A549 (cell line): ENCODE data around the gene HYAL3. TPM values are rescaled to one million over a fixed set of nuclear protein-coding genes. Genes with fewer than 3 reads are reported as not detected.

Experiments used
- ATAC-seq, 2 experiments: fragments of 200-7000 bp in 1 of 2; fragments of >200 bp in 1 of 2; cut with Nextera tagmentation in 1 of 2; cut with Tn5 transposase in 1 of 2; 3 replicates each; pipeline versions ENCODE4 v1.8.0 to v1.9.1; 2018 to 2020; ENCODE audit warnings: mild to moderate bottlenecking in 1 of 2, moderate library complexity in 1 of 2
- CTCF ChIA-PET: fragments of 300-600 bp; sonication (Branson Sonifier 250); formaldehyde crosslinking; extraction: SDS; loops from one replicate; lab custom pipeline; 2021; ENCODE audit warnings: antibody characterized with exemption, inconsistent platforms; lab: Yijun Ruan, JAX
- POLR2A ChIA-PET: fragments of 350-600 bp; formaldehyde crosslinking; extraction: SDS; loops from one replicate; lab custom pipeline; 2021; ENCODE audit warnings: antibody characterized with exemption, inconsistent platforms; lab: Yijun Ruan, JAX
- DNase-seq, 2 experiments: peaks; one replicate each; pipeline versions ENCODE4 v3.0.0 to v3.0.0-alpha.2; 2011 to 2016; ENCODE audit warnings: low read depth in 1 of 2, low spot score in 1 of 2
- FAIRE-seq: peaks from 2 replicates; lab custom pipeline; 2011; peaks lifted over from hg19 to GRCh38; lab: Jason Lieb, UNC
- H3K27ac ChIP-seq, 2 experiments: fragments of >200 bp; sonication (Bioruptor Twin); formaldehyde crosslinking; 3 replicates each; pipeline ENCODE4 v1.5.1; 2016 to 2017
- H3K4me1 ChIP-seq: fragments of >200 bp; sonication (Bioruptor Twin); formaldehyde crosslinking; 3 replicates; pipeline ENCODE4 v1.6.1; 2016
- H3K4me2 ChIP-seq: fragments of >200 bp; sonication (Bioruptor Twin); formaldehyde crosslinking; 3 replicates; pipeline ENCODE4 v1.6.1; 2016
- H3K4me3 ChIP-seq: fragments of >200 bp; sonication (Bioruptor Twin); formaldehyde crosslinking; 3 replicates; pipeline ENCODE4 v1.5.1; 2016
- H3K9me3 ChIP-seq: fragments of >200 bp; sonication (Bioruptor Twin); formaldehyde crosslinking; 3 replicates; pipeline ENCODE4 v1.6.1; 2016
- CBX8 ChIP-seq: fragments of 200-600 bp; sonication (generic); IDR thresholded peaks from 2 replicates; pipeline ENCODE4 v1.6.1; 2016
- CEBPB ChIP-seq, 2 experiments: fragments of >200 bp in 1 of 2; sonication (Bioruptor Twin) in 1 of 2; formaldehyde crosslinking in 1 of 2; IDR thresholded peaks; 2 replicates each; pipeline ENCODE4 v1.6.1; 2012 to 2016
- CTCF ChIP-seq: fragments of >200 bp; sonication (Bioruptor Twin); formaldehyde crosslinking; IDR thresholded peaks from 3 replicates; pipeline ENCODE4 v1.5.1; 2016
- FOSL2 ChIP-seq, 2 experiments: fragments of 450-650 bp in 1 of 2; fragments of >200 bp in 1 of 2; sonication (Bioruptor Twin) in 1 of 2; formaldehyde crosslinking; IDR thresholded peaks; 2 replicates each; pipeline versions ENCODE4 v1.5.0 to v1.6.1; 2016 to 2020; ENCODE audit warnings: mild to moderate bottlenecking in 1 of 2, moderate library complexity in 1 of 2
- HOXB5 ChIP-seq: fragments of 250-450 bp; sonication (Bioruptor Pico); IDR thresholded peaks from 2 replicates; pipeline ENCODE4 v1.5.0; 2020; ENCODE audit warnings: mild to moderate bottlenecking, moderate library complexity
- NFE2L2 ChIP-seq: fragments of 150-350 bp; conservative IDR thresholded peaks from 2 replicates; pipeline ENCODE4 v1.6.1; 2014; ENCODE audit warnings: low read length
- PBX3 ChIP-seq: IDR thresholded peaks from 2 replicates; pipeline ENCODE4 v1.6.1; 2012
- POLR2A ChIP-seq: IDR thresholded peaks from 2 replicates; pipeline ENCODE4 v1.6.1; 2012; ENCODE audit warnings: mild to moderate bottlenecking, low read length
- RAD21 ChIP-seq, 2 experiments: fragments of >200 bp in 1 of 2; sonication (Bioruptor Twin) in 1 of 2; formaldehyde crosslinking in 1 of 2; IDR thresholded peaks in 1 of 2; conservative IDR thresholded peaks in 1 of 2; 2 replicates in 1 of 2; 3 replicates in 1 of 2; pipeline ENCODE4 v1.6.1; 2012 to 2018; ENCODE audit warnings: inconsistent platforms in 1 of 2
- RARB ChIP-seq: fragments of 250-450 bp; sonication (Bioruptor Pico); IDR thresholded peaks from 2 replicates; pipeline ENCODE4 v1.8.0; 2021; ENCODE audit warnings: mild to moderate bottlenecking, moderate library complexity
- TP53 ChIP-seq: fragments of 250-450 bp; sonication (Bioruptor Pico); IDR thresholded peaks from 2 replicates; pipeline ENCODE4 v1.5.0; 2021; ENCODE audit warnings: mild to moderate bottlenecking, moderate library complexity
- ZC3H11A ChIP-seq: fragments of 450-650 bp; IDR thresholded peaks from 2 replicates; pipeline ENCODE4 v1.6.1; 2014; ENCODE audit warnings: antibody characterized with exemption, mild to moderate bottlenecking
- ZNF302 ChIP-seq: fragments of 250-450 bp; sonication (Bioruptor Pico); IDR thresholded peaks from 2 replicates; pipeline ENCODE4 v1.9.0; 2021; ENCODE audit warnings: inconsistent platforms, mild to moderate bottlenecking, moderate library complexity
- WGBS: methylation state at CpG from one replicate; pipeline ENCODE4 v1.1.6; 2017; ENCODE audit errors: missing lambda C conversion rate; 5-methylcytosine and 5-hydroxymethylcytosine counted together
- polyA plus RNA-seq, 4 experiments: library from polyadenylated mRNA; depleted of rRNA in 3 of 4; stranded (reverse); fragments of >200 nt; fragmentation: RNase III in 1 of 4; extraction: RNeasy Plus Mini Kit Qiagen cat#74134 plus additional on column Dnase treatment in 1 of 4; gene quantifications; 2 replicates in 3 of 4; 3 replicates in 1 of 4; pipeline ENCODE4 v1.2.3, GENCODE V29; 2011 to 2017
- TF ChIP-seq, protein P1 (sequence below): fragments of 150-350 bp; IDR thresholded peaks from 2 replicates; pipeline ENCODE4 v1.6.1; 2014; ENCODE audit warnings: low read depth, mild to moderate bottlenecking, low read length
- TF ChIP-seq, protein P2 (sequence below): fragments of 450-650 bp; IDR thresholded peaks from 2 replicates; pipeline ENCODE4 v1.6.1; 2014; ENCODE audit warnings: antibody characterized with exemption
- TF ChIP-seq, protein P3 (sequence below): fragments of >200 bp; sonication (Bioruptor Twin); formaldehyde crosslinking; IDR thresholded peaks from 3 replicates; pipeline ENCODE4 v1.6.1; 2016
- TF ChIP-seq, protein P4 (sequence below): fragments of 250-450 bp; sonication (Bioruptor Pico); IDR thresholded peaks from 2 replicates; pipeline ENCODE4 v1.5.0; 2021; ENCODE audit warnings: mild to moderate bottlenecking, moderate library complexity, borderline replicate concordance

The HYAL3 gene
- polyA plus RNA-seq, 2 of the 4 experiments (the other 2 are of a cell fraction) = 3.0 to 5.0 TPM

GRCh38 chr3:50258029-50258680 lies 41.0 kb downstream of the HYAL3 start:
- WGBS = 91% methylated on average over 17 of the region's 17 CpGs
- H3K27ac ChIP-seq = no peak overlapping the region
- ChIA-PET CTCF (interaction anchor here (0.8 to 8.1 kb wide), 7 partner anchors 10 to 69 kb away, joined by 3 to 67 read pairs (median 22); partner anchors contain the start of gene GNAT1), POLR2A (interaction anchor here (1.1 to 2.4 kb wide), 2 partner anchors 12 to 23 kb away, joined by 4 to 9 read pairs; no protein-coding TSS in a partner anchor)
- H3K4me1 ChIP-seq = peaks cover 16% of the 10 kb centered on the region; the same call in 2 of the 3 replicates
- TF ChIP-seq, protein P1, sequence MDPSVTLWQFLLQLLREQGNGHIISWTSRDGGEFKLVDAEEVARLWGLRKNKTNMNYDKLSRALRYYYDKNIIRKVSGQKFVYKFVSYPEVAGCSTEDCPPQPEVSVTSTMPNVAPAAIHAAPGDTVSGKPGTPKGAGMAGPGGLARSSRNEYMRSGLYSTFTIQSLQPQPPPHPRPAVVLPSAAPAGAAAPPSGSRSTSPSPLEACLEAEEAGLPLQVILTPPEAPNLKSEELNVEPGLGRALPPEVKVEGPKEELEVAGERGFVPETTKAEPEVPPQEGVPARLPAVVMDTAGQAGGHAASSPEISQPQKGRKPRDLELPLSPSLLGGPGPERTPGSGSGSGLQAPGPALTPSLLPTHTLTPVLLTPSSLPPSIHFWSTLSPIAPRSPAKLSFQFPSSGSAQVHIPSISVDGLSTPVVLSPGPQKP = no peak
- TF ChIP-seq ZNF302 (CRISPR knock-in tag) = no peak
- TF ChIP-seq RAD21 (conservative IDR thresholded peaks at IDR 0.05 in 1 of 2, IDR thresholded peaks at IDR 0.05 in 1 of 2) = no peak
- no peak overlapping the region for H3K4me2 ChIP-seq
- H3K4me3 ChIP-seq = no peak overlapping the region
- DNase-seq (no peak), ATAC-seq (no peak), FAIRE-seq (no peak)
- no peaks in the 10 kb centered on the region for H3K9me3 ChIP-seq

GRCh38 chr3:50256978-50257890 lies 42.0 kb downstream of the HYAL3 start:
- Histone ChIP-seq H3K4me3 (no peak overlapping the region), H3K27ac (no peak overlapping the region), H3K4me2 (no peak overlapping the region), H3K9me3 (no peaks in the 10 kb centered on the region), H3K4me1 (peaks cover 16% of the 10 kb centered on the region; the same call in 2 of the 3 replicates)
- ATAC-seq = peak in 1 of 2 experiments; percentile 24; a peak in 2 of 6 replicates
- ChIA-PET POLR2A (no interaction called here), CTCF (interaction anchor here (0.8 to 11.2 kb wide), 10 partner anchors 9 to 65 kb away, joined by 3 to 219 read pairs (median 14); partner anchors contain the start of genes GNAI2 and GNAT1)
- no peak for FAIRE-seq
- peak in 1 of 2 experiments; percentile 48 for DNase-seq
- 91% methylated on average over 14 of the region's 20 CpGs for WGBS
- TF ChIP-seq FOSL2 (IDR thresholded peaks at IDR 0.05) (no peak), FOSL2 (CRISPR knock-in tag; IDR thresholded peaks at IDR 0.05) (no peak), TP53 (CRISPR knock-in tag) (no peak), PBX3 (no peak), NFE2L2 (no peak), CTCF (peak; percentile 31), RAD21 (conservative IDR thresholded peaks at IDR 0.05 in 1 of 2, IDR thresholded peaks at IDR 0.05 in 1 of 2) (peak in 1 of 2 experiments; percentile 36; a peak in 2 of 5 replicates), CEBPB (IDR thresholded peaks at IDR 0.05) (no peak)
- TF ChIP-seq, protein P2, sequence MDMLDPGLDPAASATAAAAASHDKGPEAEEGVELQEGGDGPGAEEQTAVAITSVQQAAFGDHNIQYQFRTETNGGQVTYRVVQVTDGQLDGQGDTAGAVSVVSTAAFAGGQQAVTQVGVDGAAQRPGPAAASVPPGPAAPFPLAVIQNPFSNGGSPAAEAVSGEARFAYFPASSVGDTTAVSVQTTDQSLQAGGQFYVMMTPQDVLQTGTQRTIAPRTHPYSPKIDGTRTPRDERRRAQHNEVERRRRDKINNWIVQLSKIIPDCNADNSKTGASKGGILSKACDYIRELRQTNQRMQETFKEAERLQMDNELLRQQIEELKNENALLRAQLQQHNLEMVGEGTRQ = no peak

DNA sequence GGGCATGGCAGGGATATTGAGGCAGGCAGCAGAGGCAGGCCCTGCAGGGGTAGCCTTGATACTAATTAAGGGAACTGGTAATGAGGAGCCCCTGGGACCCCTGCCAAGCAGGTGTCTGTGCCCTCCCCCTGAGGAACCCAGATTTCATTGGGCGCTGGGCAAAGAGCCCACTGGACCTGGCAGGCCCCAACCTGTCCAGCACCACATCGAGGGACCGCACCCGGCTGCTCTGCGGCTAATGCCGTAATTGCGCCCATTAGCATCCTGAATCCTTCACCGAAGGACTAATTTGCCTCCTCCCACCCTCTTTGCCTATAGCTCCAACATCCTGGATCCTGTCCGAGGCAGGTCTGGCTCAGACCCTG lies 44.0 kb downstream of the HYAL3 start:
- no peak for ATAC-seq
- no peak overlapping the region for H3K4me3 ChIP-seq
- no peak overlapping the region for H3K27ac ChIP-seq
- H3K4me1 ChIP-seq = peaks cover 6% of the 10 kb centered on the region; the same call in 1 of the 3 replicates
- CTCF ChIA-PET = interaction anchor here (1.2 to 11.2 kb wide), 7 partner anchors 9 to 69 kb away, joined by 3 to 219 read pairs (median 7); partner anchors contain the start of genes GNAI2 and GNAT1
- no peak for FAIRE-seq
- H3K9me3 ChIP-seq = no peaks in the 10 kb centered on the region
- WGBS = 91% methylated on average over 9 of the region's 9 CpGs
- POLR2A ChIA-PET = no interaction called here
- no peak for DNase-seq
- TF ChIP-seq CBX8 (no peak), HOXB5 (CRISPR knock-in tag) (no peak), POLR2A (no peak), ZC3H11A (no peak), RARB (no peak), NFE2L2 (no peak), CTCF (no peak)
- TF ChIP-seq, protein P3, sequence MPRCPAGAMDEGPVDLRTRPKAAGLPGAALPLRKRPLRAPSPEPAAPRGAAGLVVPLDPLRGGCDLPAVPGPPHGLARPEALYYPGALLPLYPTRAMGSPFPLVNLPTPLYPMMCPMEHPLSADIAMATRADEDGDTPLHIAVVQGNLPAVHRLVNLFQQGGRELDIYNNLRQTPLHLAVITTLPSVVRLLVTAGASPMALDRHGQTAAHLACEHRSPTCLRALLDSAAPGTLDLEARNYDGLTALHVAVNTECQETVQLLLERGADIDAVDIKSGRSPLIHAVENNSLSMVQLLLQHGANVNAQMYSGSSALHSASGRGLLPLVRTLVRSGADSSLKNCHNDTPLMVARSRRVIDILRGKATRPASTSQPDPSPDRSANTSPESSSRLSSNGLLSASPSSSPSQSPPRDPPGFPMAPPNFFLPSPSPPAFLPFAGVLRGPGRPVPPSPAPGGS = no peak
- TF ChIP-seq, protein P4, sequence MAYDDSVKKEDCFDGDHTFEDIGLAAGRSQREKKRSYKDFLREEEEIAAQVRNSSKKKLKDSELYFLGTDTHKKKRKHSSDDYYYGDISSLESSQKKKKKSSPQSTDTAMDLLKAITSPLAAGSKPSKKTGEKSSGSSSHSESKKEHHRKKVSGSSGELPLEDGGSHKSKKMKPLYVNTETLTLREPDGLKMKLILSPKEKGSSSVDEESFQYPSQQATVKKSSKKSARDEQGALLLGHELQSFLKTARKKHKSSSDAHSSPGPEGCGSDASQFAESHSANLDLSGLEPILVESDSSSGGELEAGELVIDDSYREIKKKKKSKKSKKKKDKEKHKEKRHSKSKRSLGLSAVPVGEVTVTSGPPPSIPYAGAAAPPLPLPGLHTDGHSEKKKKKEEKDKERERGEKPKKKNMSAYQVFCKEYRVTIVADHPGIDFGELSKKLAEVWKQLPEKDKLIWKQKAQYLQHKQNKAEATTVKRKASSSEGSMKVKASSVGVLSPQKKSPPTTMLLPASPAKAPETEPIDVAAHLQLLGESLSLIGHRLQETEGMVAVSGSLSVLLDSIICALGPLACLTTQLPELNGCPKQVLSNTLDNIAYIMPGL (CRISPR knock-in tag) = no peak
- no peak overlapping the region for H3K4me2 ChIP-seq
